Chondrocyte (in vitro differentiated cells): ENCODE results near the gene ATF6B. TPM values are rescaled to one million over a fixed set of nuclear protein-coding genes. Genes with fewer than 3 reads are reported as not detected.

Experiments used
- DNase-seq: peaks from one replicate; pipeline ENCODE4 v3.0.0; 2021; ENCODE audit warnings: mixed read lengths, low spot score
- H3K27ac Mint-ChIP-seq: one replicate; pipeline ENCODE4 v1.8.0; 2021; ENCODE audit warnings: mild to moderate bottlenecking, moderate library complexity, mixed read lengths; ENCODE audit not compliant: unreplicated experiment
- H3K27me3 Mint-ChIP-seq: 2 replicates; pipeline ENCODE4 v1.8.0; 2021; ENCODE audit warnings: low read depth, mixed read lengths
- H3K36me3 Mint-ChIP-seq: 2 replicates; pipeline ENCODE4 v1.8.0; 2021; ENCODE audit warnings: low read depth, mixed read lengths
- H3K4me1 Mint-ChIP-seq: 2 replicates; pipeline ENCODE4 v1.8.0; 2021; ENCODE audit warnings: low read depth, mild to moderate bottlenecking, mixed read lengths
- H3K4me3 Mint-ChIP-seq: one replicate; pipeline ENCODE4 v1.8.0; 2021; ENCODE audit warnings: mild to moderate bottlenecking, moderate library complexity, mixed read lengths; ENCODE audit not compliant: unreplicated experiment
- H3K9me3 Mint-ChIP-seq: 2 replicates; pipeline ENCODE4 v1.8.0; 2021; ENCODE audit warnings: low read depth, mixed read lengths
- CTCF ChIP-seq: fragments of 200-600 bp; sonication (generic); IDR thresholded peaks from 2 replicates; pipeline ENCODE4 v1.5.0; 2021; ENCODE audit warnings: antibody characterized with exemption, mild to moderate bottlenecking, moderate library complexity
- total RNA-seq: library from RNA; stranded (reverse); gene quantifications from 3 replicates; pipeline ENCODE4 v1.2.1, GENCODE V29; 2021

ATF6B gene
- total RNA-seq, 1 donor from 2014 or later = 68.0 TPM

- peak; percentile 57 for DNase-seq
- Mint-ChIP-seq H3K9me3 (no peaks in the 10 kb centered on the region), H3K4me3 (peak overlapping the region; percentile 81), H3K27me3 (no peaks in the 10 kb centered on the region), H3K4me1 (peaks cover 63% of the 10 kb centered on the region), H3K36me3 (peaks cover 8% of the 10 kb centered on the region), H3K27ac (peak overlapping the region; percentile 77)
- TF ChIP-seq CTCF = no peak
Observed at GRCh38 chr6:32175322-32175710, 47.3 kb upstream of the ATF6B start.

- Mint-ChIP-seq H3K27ac (no peak overlapping the region), H3K27me3 (no peaks in the 10 kb centered on the region), H3K4me1 (peaks cover 54% of the 10 kb centered on the region), H3K9me3 (no peaks in the 10 kb centered on the region), H3K36me3 (peaks cover 13% of the 10 kb centered on the region), H3K4me3 (peak overlapping the region; percentile 81)
- no peak for DNase-seq
- TF ChIP-seq CTCF = no peak
Observed at GRCh38 chr6:32174416-32174815, 46.4 kb upstream of the ATF6B start.

- no peak for DNase-seq
- no peaks in the 10 kb centered on the region for H3K27me3 Mint-ChIP-seq
- no peak overlapping the region for H3K4me3 Mint-ChIP-seq
- H3K4me1 Mint-ChIP-seq = peaks cover 49% of the 10 kb centered on the region
- H3K9me3 Mint-ChIP-seq = no peaks in the 10 kb centered on the region
- peak overlapping the region; percentile 72 for H3K27ac Mint-ChIP-seq
- peaks cover 17% of the 10 kb centered on the region for H3K36me3 Mint-ChIP-seq
- no peak for TF ChIP-seq CTCF
Observed at GRCh38 chr6:32173051-32173727, 45.1 kb upstream of the ATF6B start.

GRCh38 chr6:32171234-32171633 is 43.2 kb upstream of the ATF6B start:
- no peak for TF ChIP-seq CTCF
- Mint-ChIP-seq H3K4me3 (no peak overlapping the region), H3K4me1 (peaks cover 37% of the 10 kb centered on the region), H3K27ac (no peak overlapping the region), H3K9me3 (no peaks in the 10 kb centered on the region), H3K36me3 (peaks cover 22% of the 10 kb centered on the region), H3K27me3 (no peaks in the 10 kb centered on the region)
- peak; percentile 48 for DNase-seq

GRCh38 chr6:32170294-32170693 is 42.2 kb upstream of the ATF6B start:
- Mint-ChIP-seq H3K27ac (no peak overlapping the region), H3K36me3 (peaks cover 23% of the 10 kb centered on the region), H3K27me3 (no peaks in the 10 kb centered on the region), H3K4me3 (no peak overlapping the region), H3K4me1 (peaks cover 32% of the 10 kb centered on the region), H3K9me3 (no peaks in the 10 kb centered on the region)
- no peak for TF ChIP-seq CTCF
- peak; percentile 48 for DNase-seq
